ENCODE data around the gene TARM1.

Gene TARM1

GRCh38 chr19:54077334-54077733 is 3.8 kb downstream of the TARM1 start (continued):
- no peak for TF ChIP-seq ZBTB49 (tag by site-specific recombination; IDR thresholded peaks at IDR 0.05; ENCODE audit: low read depth)

DNA sequence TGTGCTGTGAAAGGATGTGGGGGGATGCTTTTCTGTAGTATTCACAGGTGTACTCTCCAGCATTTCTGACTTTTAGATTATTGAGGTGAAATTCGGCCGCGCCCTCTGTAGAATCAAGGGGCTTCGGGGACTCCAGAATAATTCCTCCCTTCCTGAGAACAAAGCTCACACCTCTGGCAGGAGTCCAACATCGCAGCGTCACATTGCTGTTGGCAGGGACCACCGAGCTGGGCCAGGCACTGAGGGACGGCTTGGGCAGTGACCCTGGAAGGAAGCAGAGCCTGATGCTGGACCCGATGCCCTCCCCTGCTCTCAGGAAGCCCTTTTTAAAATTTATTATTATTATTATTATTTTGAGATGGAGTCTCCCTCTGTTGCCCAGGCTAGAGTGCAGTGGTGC is 6.3 kb downstream of the TARM1 start:
- TF ChIP-seq ZNF624 (tag by site-specific recombination; IDR thresholded peaks at IDR 0.05) (no peak), HOXA7 (CRISPR knock-in tag; IDR thresholded peaks at IDR 0.05; ENCODE audit: borderline replicate concordance) (no peak), ZNF623 (tag by site-specific recombination; IDR thresholded peaks at IDR 0.05) (no peak), ZNF10 (tag by site-specific recombination; IDR thresholded peaks at IDR 0.05) (no peak), ZNF341 (tag by site-specific recombination; IDR thresholded peaks at IDR 0.05; ENCODE audit: low read depth) (no peak), ZNF394 (tag by site-specific recombination; IDR thresholded peaks at IDR 0.05; ENCODE audit: borderline replicate concordance) (no peak), SALL2 (tag by site-specific recombination; IDR thresholded peaks at IDR 0.05; ENCODE audit: borderline replicate concordance) (no peak), ZNF26 (tag by site-specific recombination; IDR thresholded peaks at IDR 0.05) (no peak), ZFHX2 (tag by site-specific recombination; conservative IDR thresholded peaks at IDR 0.05) (no peak), ZNF544 (tag by site-specific recombination; IDR thresholded peaks at IDR 0.05) (no peak), ZNF561 (tag by site-specific recombination; IDR thresholded peaks at IDR 0.05; ENCODE audit: borderline replicate concordance) (no peak)
- TF ChIP-seq, protein P1, sequence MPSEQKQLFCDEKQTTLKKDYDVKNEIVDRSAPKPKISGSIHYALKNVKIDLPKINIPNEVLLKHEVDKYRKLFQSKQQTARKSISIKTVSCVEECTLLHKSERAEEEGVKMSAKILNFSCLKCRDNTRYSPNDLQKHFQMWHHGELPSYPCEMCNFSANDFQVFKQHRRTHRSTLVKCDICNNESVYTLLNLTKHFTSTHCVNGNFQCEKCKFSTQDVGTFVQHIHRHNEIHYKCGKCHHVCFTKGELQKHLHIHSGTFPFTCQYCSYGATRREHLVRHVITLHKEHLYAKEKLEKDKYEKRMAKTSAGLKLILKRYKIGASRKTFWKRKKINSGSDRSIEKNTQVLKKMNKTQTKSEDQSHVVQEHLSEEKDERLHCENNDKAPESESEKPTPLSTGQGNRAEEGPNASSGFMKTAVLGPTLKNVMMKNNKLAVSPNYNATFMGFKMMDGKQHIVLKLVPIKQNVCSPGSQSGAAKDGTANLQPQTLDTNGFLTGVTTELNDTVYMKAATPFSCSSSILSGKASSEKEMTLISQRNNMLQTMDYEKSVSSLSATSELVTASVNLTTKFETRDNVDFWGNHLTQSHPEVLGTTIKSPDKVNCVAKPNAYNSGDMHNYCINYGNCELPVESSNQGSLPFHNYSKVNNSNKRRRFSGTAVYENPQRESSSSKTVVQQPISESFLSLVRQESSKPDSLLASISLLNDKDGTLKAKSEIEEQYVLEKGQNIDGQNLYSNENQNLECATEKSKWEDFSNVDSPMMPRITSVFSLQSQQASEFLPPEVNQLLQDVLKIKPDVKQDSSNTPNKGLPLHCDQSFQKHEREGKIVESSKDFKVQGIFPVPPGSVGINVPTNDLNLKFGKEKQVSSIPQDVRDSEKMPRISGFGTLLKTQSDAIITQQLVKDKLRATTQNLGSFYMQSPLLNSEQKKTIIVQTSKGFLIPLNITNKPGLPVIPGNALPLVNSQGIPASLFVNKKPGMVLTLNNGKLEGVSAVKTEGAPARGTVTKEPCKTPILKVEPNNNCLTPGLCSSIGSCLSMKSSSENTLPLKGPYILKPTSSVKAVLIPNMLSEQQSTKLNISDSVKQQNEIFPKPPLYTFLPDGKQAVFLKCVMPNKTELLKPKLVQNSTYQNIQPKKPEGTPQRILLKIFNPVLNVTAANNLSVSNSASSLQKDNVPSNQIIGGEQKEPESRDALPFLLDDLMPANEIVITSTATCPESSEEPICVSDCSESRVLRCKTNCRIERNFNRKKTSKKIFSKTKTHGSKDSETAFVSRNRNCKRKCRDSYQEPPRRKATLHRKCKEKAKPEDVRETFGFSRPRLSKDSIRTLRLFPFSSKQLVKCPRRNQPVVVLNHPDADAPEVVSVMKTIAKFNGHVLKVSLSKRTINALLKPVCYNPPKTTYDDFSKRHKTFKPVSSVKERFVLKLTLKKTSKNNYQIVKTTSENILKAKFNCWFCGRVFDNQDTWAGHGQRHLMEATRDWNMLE (tag by site-specific recombination; conservative IDR thresholded peaks at IDR 0.05; ENCODE audit: low read depth) = no peak
- TF ChIP-seq, protein P2, sequence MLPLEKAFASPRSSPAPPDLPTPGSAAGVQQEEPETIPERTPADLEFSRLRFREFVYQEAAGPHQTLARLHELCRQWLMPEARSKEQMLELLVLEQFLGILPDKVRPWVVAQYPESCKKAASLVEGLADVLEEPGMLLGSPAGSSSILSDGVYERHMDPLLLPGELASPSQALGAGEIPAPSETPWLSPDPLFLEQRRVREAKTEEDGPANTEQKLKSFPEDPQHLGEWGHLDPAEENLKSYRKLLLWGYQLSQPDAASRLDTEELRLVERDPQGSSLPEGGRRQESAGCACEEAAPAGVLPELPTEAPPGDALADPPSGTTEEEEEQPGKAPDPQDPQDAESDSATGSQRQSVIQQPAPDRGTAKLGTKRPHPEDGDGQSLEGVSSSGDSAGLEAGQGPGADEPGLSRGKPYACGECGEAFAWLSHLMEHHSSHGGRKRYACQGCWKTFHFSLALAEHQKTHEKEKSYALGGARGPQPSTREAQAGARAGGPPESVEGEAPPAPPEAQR (tag by site-specific recombination; IDR thresholded peaks at IDR 0.05) = no peak
- ChIA-PET CTCF (no interaction called here), POLR2A (interaction anchor here (0.6 kb wide), 1 partner anchor 114 kb away, joined by 3 read pairs; no protein-coding TSS in a partner anchor)
- no peaks in the 10 kb centered on the region for H3K36me3 ChIP-seq (ENCODE audit: control insufficient read depth in 2 of 2, insufficient read depth in 1 of 2, low read length in 2 of 2)
- H3K4me3 ChIP-seq (ENCODE audit: low read depth, low read length) = no peak overlapping the region
- H3K27ac ChIP-seq (ENCODE audit: extremely low read depth, low read depth, low read length) = no peak overlapping the region
- no peaks in the 10 kb centered on the region for H3K4me1 ChIP-seq (ENCODE audit: control insufficient read depth, insufficient read depth, low read length)
- H3K9me3 ChIP-seq (ENCODE audit: control insufficient read depth, insufficient read depth, low read depth, low read length) = no peaks in the 10 kb centered on the region

Measured in HEK293 (cell line).